Vagina (tissue), 2 donors: ENCODE results near the gene ABCB4.

ENCODE experiments used
- CTCF ChIP-seq, 3 experiments: fragments of 450-650 bp in 2 of 3; fragments of 200-600 bp in 1 of 3; sonication (generic) in 1 of 3; IDR thresholded peaks; one replicate each; pipeline ENCODE4 v1.5.1; 2017 to 2019; ENCODE audit warnings: antibody characterized with exemption in 3 of 3, mild to moderate bottlenecking in 2 of 3, moderate library complexity in 2 of 3
- POLR2A ChIP-seq, 2 donors: fragments of 450-650 bp; IDR thresholded peaks; one replicate each; pipeline ENCODE4 v1.6.1; 2017; ENCODE audit warnings: antibody characterized with exemption in 2 of 2, mild to moderate bottlenecking in 2 of 2, moderate library complexity in 2 of 2
- POLR2AphosphoS5 ChIP-seq, 2 donors: sonication (generic); formaldehyde crosslinking; IDR thresholded peaks; one replicate each; pipeline ENCODE4 v1.9.0; 2017; ENCODE audit warnings: antibody characterized with exemption in 2 of 2, mild to moderate bottlenecking in 2 of 2, low read depth in 1 of 2; ENCODE audit not compliant: insufficient read depth in 1 of 2

DNA sequence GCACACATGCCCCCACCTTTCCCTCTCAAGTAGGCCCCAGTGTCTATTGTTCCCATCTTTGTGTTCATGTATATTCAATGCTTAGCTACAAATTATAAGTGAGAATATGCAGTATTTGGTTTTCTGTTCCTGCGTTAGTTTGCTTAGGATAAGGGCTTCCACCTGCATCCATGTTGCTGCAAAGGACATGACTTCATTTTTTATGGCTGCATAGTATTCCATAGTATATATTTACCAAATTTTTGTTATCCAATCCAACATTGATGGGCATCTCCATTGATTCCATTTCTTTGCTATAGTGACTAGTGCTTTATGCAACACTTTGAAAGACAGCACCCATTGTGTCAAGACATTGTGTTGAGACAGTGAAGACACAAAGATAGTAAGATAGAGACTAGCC lies 19.0 kb upstream of the ABCB4 start:
- TF ChIP-seq CTCF (IDR thresholded peaks at IDR 0.05) (no peak), POLR2A (IDR thresholded peaks at IDR 0.05) (no peak), POLR2AphosphoS5 (IDR thresholded peaks at IDR 0.05; ENCODE audit: insufficient read depth in 1 of 2, low read depth in 1 of 2) (no peak)
